Stomach (tissue), 4 donors: Measurements from ENCODE around the gene CRYBA1.

Source experiments
- EP300 ChIP-seq: sonication (generic); formaldehyde crosslinking; IDR thresholded peaks from one replicate; pipeline ENCODE4 v1.6.1; 2017; ENCODE audit warnings: antibody characterized with exemption
- POLR2A ChIP-seq, 4 donors: fragments of 450-650 bp; IDR thresholded peaks; one replicate each; pipeline ENCODE4 v1.6.1; 2016; ENCODE audit warnings: antibody characterized with exemption in 4 of 4, control low read depth in 2 of 4, mild to moderate bottlenecking in 1 of 4, moderate library complexity in 1 of 4
- TF ChIP-seq, protein P1 (sequence below), 7 experiments: fragments of 450-650 bp in 4 of 7; fragments of 200-600 bp in 3 of 7; sonication (generic) in 3 of 7; IDR thresholded peaks; one replicate each; pipeline ENCODE4 v1.5.1; 2016 to 2019; ENCODE audit warnings: antibody characterized with exemption in 7 of 7, control low read depth in 2 of 7, mild to moderate bottlenecking in 1 of 7

DNA sequence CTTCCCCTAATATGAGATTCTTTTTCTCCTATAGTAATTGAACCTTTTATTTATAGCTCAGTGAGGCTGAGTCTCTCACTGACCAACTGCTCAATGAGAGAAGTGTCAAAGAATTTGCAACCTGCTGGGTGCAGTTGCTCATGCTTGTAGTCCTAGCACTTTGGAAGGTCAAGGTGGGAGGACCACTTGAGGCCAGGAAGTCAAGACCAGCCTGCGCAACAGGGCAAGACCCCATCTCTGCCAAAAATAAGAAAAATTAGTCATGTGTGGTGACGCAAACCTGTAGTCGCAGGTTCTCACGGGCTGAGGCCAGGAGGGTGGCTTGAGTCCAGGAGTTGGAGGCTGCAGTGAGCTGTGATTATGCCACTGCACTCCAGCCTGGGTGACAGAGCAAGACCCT is 30.9 kb upstream of the CRYBA1 start:
- TF ChIP-seq, protein P1, sequence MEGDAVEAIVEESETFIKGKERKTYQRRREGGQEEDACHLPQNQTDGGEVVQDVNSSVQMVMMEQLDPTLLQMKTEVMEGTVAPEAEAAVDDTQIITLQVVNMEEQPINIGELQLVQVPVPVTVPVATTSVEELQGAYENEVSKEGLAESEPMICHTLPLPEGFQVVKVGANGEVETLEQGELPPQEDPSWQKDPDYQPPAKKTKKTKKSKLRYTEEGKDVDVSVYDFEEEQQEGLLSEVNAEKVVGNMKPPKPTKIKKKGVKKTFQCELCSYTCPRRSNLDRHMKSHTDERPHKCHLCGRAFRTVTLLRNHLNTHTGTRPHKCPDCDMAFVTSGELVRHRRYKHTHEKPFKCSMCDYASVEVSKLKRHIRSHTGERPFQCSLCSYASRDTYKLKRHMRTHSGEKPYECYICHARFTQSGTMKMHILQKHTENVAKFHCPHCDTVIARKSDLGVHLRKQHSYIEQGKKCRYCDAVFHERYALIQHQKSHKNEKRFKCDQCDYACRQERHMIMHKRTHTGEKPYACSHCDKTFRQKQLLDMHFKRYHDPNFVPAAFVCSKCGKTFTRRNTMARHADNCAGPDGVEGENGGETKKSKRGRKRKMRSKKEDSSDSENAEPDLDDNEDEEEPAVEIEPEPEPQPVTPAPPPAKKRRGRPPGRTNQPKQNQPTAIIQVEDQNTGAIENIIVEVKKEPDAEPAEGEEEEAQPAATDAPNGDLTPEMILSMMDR (IDR thresholded peaks at IDR 0.05): no peak
- TF ChIP-seq POLR2A (IDR thresholded peaks at IDR 0.05) (no peak), EP300 (no peak)
